ENCODE data around the gene ASTL. TPM values are rescaled to one million over a fixed set of nuclear protein-coding genes. Genes with fewer than 3 reads are reported as not detected.
A peak's percentile ranks its signal among the peaks of the same experiment; 100 is the strongest.

Gene ASTL
- total and polyA plus RNA-seq, 9 donors, result 0.09 to 0.24 (median 0.18) TPM; not detected in 5

GRCh38 chr2:96081042-96081441 is 57.3 kb downstream of the ASTL start:
- no CpG with 5 or more reads among the region's 2 CpGs for WGBS (ENCODE audit: insufficient coverage)

DNA sequence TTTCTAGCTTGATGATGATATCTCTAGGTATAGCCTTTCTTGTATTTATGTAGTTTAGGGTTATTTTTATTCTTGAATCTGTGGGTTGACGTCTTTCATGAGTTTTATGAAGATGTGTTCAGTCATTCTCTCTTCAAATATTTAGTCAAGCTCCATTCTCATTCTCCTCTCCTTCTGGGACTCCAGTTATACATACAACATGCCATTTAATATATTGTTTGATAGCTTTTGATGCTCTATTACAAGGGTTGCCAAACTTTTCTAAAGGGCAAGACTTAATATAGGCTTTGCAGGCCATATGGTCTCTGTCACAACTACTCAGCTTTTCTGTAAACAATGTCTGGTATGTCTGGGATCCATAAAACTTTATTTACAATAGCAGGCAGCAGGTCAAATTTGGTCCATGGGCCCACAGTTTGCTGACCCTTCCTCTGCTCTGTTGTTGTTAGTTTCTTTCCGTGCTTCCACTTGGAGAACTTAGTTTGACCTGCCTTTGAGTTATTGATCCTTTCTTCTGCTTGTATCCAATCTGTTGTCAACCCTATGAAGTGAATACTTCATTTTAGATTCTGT is 63.0 kb downstream of the ASTL start:
- Histone ChIP-seq H3K27ac (ENCODE audit: low read length) (no peak overlapping the region), H3K4me1 (ENCODE audit: control insufficient read depth, insufficient read depth, low read length) (peaks cover 34% of the 10 kb centered on the region), H3K9me3 (replicated peaks; ENCODE audit: control insufficient read depth, low read depth, low read length) (peaks cover 3% of the 10 kb centered on the region), H3K4me3 (ENCODE audit: low read length) (no peak overlapping the region), H3K27me3 (ENCODE audit: control insufficient read depth, insufficient read depth, low read length) (no peaks in the 10 kb centered on the region), H3K36me3 (ENCODE audit: control insufficient read depth, insufficient read depth, low read length) (no peaks in the 10 kb centered on the region)
- no CpG with 5 or more reads among the region's 2 CpGs for WGBS (ENCODE audit: insufficient coverage)
- no peak for DNase-seq

More at GRCh38 chr2:96081042-96081441, 57.3 kb downstream of the ASTL start:
- no peak overlapping the region for H3K27ac ChIP-seq (ENCODE audit: low read length)
- DNase-seq, result no peak
- no peaks in the 10 kb centered on the region for H3K27me3 ChIP-seq (ENCODE audit: control insufficient read depth, insufficient read depth, low read length)
- no peaks in the 10 kb centered on the region for H3K9me3 ChIP-seq (replicated peaks; ENCODE audit: control insufficient read depth, low read depth, low read length)
- peaks cover 20% of the 10 kb centered on the region for H3K4me1 ChIP-seq (ENCODE audit: control insufficient read depth, insufficient read depth, low read length)
- H3K36me3 ChIP-seq (ENCODE audit: control insufficient read depth, insufficient read depth, low read length), result no peaks in the 10 kb centered on the region
- no peak overlapping the region for H3K4me3 ChIP-seq (ENCODE audit: low read length)

- no peak overlapping the region for H3K4me3 ChIP-seq (ENCODE audit: low read length)
- WGBS (ENCODE audit: insufficient coverage), result 36% methylated on average over 4 of the region's 6 CpGs
- peaks cover 36% of the 10 kb centered on the region for H3K4me1 ChIP-seq (ENCODE audit: control insufficient read depth, insufficient read depth, low read length)
- H3K27ac ChIP-seq (ENCODE audit: low read length), result no peak overlapping the region
- H3K36me3 ChIP-seq (ENCODE audit: control insufficient read depth, insufficient read depth, low read length), result no peaks in the 10 kb centered on the region
- no peaks in the 10 kb centered on the region for H3K27me3 ChIP-seq (ENCODE audit: control insufficient read depth, insufficient read depth, low read length)
- H3K9me3 ChIP-seq (replicated peaks; ENCODE audit: control insufficient read depth, low read depth, low read length), result peaks cover 3% of the 10 kb centered on the region
- DNase-seq, result peak; percentile 26
Measured at GRCh38 chr2:96074156-96074555, 64.1 kb downstream of the ASTL start.

DNA sequence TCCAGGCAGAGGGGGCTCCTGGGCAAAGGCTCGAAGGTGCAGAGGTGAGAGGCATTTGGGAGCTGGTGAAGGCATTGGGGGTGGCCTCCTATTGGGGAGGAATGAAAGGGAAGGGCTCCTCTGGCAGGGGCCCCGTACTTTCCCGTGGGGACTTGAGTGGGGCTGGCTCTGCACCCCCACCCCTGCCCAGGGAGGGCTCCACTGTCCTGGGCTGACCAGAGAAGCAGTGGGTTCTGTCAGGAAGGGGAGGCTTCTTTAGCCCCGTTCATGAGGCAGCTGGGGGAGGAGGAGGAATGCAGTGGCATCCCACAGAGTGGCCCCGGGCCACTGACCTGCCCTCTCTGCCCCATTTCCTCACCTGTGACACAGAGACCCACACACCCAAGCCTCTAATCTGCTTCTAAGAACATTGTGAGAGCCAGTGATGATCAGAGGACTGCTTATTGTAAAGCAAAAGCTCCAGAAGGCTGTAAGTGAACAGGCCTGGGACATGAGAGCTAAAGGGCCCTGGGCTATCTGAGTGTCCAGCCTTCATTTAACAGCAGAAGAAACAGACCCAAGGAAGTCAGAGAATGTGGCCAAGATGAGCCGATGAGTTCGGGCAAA is 65.0 kb downstream of the ASTL start:
- H3K9me3 ChIP-seq (replicated peaks; ENCODE audit: control insufficient read depth, low read depth, low read length), result peaks cover 3% of the 10 kb centered on the region
- no peak overlapping the region for H3K4me3 ChIP-seq (ENCODE audit: low read length)
- WGBS (ENCODE audit: insufficient coverage), result 100% methylated on average over 1 of the region's 7 CpGs
- H3K4me1 ChIP-seq (ENCODE audit: control insufficient read depth, insufficient read depth, low read length), result peaks cover 36% of the 10 kb centered on the region
- H3K36me3 ChIP-seq (ENCODE audit: control insufficient read depth, insufficient read depth, low read length), result no peaks in the 10 kb centered on the region
- no peaks in the 10 kb centered on the region for H3K27me3 ChIP-seq (ENCODE audit: control insufficient read depth, insufficient read depth, low read length)
- H3K27ac ChIP-seq (ENCODE audit: low read length), result peak overlapping the region; percentile 80
- no peak for DNase-seq

Other genes with a start within 250 kb of the ASTL start
- gene ANKRD36C, start 146.7 kb downstream of the ASTL start, total RNA-seq, result 92.9 TPM
- 10 to 100 TPM in 6 of 8 donors, 1 to 10 TPM in 2; 5.3 to 32.8 (median 13.9) TPM for gene ANKRD36C, start 146.7 kb downstream of the ASTL start, polyA plus RNA-seq (ENCODE audit: insufficient read depth in 1 of 8, insufficient read length in 8 of 8, low replicate concordance in 1 of 8)
- gene GPAT2, start 103.6 kb downstream of the ASTL start, total RNA-seq, result 2.4 TPM
- gene GPAT2, start 103.6 kb downstream of the ASTL start, polyA plus RNA-seq (ENCODE audit: insufficient read depth in 1 of 8, insufficient read length in 8 of 8, low replicate concordance in 1 of 8), result 10 to 100 TPM in 1 of 8 donors, 1 to 10 TPM in 7; 2.1 to 13.8 (median 8.0) TPM
- gene ADRA2B, start 21.9 kb downstream of the ASTL start, total RNA-seq, result 2.3 TPM
- gene ADRA2B, start 21.9 kb downstream of the ASTL start, polyA plus RNA-seq (ENCODE audit: insufficient read depth in 1 of 8, insufficient read length in 8 of 8, low replicate concordance in 1 of 8), result 1 to 10 TPM; 2.2 to 3.6 (median 2.9) TPM
- gene DUSP2, start 6.9 kb upstream of the ASTL start, total RNA-seq, result 5.7 TPM
- 10 to 100 TPM in 2 of 8 donors, 1 to 10 TPM in 6; 2.2 to 10.2 (median 5.4) TPM for gene DUSP2, start 6.9 kb upstream of the ASTL start, polyA plus RNA-seq (ENCODE audit: insufficient read depth in 1 of 8, insufficient read length in 8 of 8, low replicate concordance in 1 of 8)
- gene STARD7, start 70.3 kb upstream of the ASTL start, total RNA-seq, result 120 TPM
- 100 to 1,000 TPM in 4 of 8 donors, 10 to 100 TPM in 4; 93.2 to 130 (median 102) TPM for gene STARD7, start 70.3 kb upstream of the ASTL start, polyA plus RNA-seq (ENCODE audit: insufficient read depth in 1 of 8, insufficient read length in 8 of 8, low replicate concordance in 1 of 8)
- gene TMEM127, start 127.5 kb upstream of the ASTL start, total RNA-seq, result 11.0 TPM
- 10 to 100 TPM; 22.9 to 31.2 (median 27.4) TPM for gene TMEM127, start 127.5 kb upstream of the ASTL start, polyA plus RNA-seq (ENCODE audit: insufficient read depth in 1 of 8, insufficient read length in 8 of 8, low replicate concordance in 1 of 8)
- 48.4 TPM for gene CIAO1, start 127.7 kb upstream of the ASTL start, total RNA-seq
- 10 to 100 TPM; 39.5 to 45.6 (median 42.7) TPM for gene CIAO1, start 127.7 kb upstream of the ASTL start, polyA plus RNA-seq (ENCODE audit: insufficient read depth in 1 of 8, insufficient read length in 8 of 8, low replicate concordance in 1 of 8)
- gene SNRNP200, start 167.0 kb upstream of the ASTL start, total RNA-seq, result 41.9 TPM
- 100 to 1,000 TPM in 3 of 8 donors, 10 to 100 TPM in 5; 75.9 to 106 (median 98.2) TPM for gene SNRNP200, start 167.0 kb upstream of the ASTL start, polyA plus RNA-seq (ENCODE audit: insufficient read depth in 1 of 8, insufficient read length in 8 of 8, low replicate concordance in 1 of 8)
- gene ITPRIPL1, start 186.8 kb upstream of the ASTL start, total RNA-seq, result 4.4 TPM
- gene ITPRIPL1, start 186.8 kb upstream of the ASTL start, polyA plus RNA-seq (ENCODE audit: insufficient read depth in 1 of 8, insufficient read length in 8 of 8, low replicate concordance in 1 of 8), result 1 to 10 TPM; 2.5 to 5.3 (median 3.9) TPM
- gene NCAPH, start 197.3 kb upstream of the ASTL start, total RNA-seq, result 6.9 TPM
- 10 to 100 TPM in 7 of 8 donors, 1 to 10 TPM in 1; 8.5 to 17.3 (median 12.6) TPM for gene NCAPH, start 197.3 kb upstream of the ASTL start, polyA plus RNA-seq (ENCODE audit: insufficient read depth in 1 of 8, insufficient read length in 8 of 8, low replicate concordance in 1 of 8)

Measured in muscle of leg (tissue), 11 donors.